ENCODE measurements around the gene WRAP53.

Gene WRAP53

DNA sequence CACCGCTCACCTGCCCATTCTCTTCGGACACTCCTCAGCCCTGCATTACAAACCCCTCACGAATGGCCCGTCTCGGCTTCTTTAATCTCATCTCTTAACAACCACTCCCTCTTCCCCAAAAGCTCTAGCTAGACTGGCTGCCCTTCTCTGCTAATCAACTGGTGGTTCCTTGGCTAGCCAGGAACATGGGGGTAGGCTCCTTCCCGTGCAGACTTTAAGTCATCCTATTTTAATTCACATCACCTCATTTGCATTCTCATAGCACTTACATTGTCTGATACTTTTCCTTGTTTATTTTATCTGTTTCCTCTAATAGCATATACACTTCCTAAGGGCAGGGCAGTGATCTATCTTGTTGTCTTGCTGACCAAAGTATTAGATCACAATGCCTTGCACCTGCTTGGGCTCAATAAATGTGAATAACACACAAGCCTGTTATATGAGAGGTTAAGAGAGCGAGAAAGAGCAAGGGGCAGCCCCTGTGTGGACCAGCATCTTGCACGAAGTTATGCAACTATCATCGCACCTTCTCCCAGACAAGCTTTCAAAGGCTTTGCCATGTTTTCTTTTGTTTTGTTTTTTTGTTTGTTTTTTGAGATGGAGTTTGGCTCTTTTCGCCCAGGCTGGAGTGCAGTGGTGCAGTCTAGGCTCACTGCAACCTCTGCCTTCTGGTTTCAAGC, 10.7 kb upstream of the WRAP53 start:
- no peak for DNase-seq

DNA sequence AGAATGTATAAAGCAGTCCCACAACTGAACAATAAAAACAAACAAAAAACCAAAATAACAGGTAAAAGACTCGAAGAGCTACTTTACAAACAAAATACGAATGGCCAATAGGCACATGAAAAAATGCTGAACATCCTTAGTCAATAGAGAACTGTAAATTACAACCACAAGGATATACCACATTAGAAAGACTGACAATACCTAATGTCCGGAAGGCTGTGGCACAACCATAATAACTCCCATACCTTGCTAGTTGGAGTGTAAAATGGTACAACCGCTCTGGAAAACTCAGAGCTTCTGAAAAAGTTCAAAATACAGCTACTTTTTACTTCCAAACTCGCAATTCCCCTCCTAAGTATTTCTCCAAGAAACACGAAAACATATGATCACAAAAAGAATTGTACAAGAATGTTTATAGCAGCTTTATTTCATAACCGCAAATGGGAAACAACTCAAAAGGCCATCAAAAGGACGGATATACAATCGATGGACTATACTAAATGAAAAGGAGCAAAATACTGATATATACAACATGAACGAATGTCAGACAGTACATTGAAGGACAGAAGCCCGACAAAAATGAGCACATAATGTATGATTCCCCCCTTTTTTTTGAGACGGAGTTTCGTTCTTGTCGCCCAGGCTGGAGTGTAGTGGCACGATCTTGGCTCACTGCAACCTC, 3.3 kb upstream of the WRAP53 start:
- no peak for DNase-seq

DNA sequence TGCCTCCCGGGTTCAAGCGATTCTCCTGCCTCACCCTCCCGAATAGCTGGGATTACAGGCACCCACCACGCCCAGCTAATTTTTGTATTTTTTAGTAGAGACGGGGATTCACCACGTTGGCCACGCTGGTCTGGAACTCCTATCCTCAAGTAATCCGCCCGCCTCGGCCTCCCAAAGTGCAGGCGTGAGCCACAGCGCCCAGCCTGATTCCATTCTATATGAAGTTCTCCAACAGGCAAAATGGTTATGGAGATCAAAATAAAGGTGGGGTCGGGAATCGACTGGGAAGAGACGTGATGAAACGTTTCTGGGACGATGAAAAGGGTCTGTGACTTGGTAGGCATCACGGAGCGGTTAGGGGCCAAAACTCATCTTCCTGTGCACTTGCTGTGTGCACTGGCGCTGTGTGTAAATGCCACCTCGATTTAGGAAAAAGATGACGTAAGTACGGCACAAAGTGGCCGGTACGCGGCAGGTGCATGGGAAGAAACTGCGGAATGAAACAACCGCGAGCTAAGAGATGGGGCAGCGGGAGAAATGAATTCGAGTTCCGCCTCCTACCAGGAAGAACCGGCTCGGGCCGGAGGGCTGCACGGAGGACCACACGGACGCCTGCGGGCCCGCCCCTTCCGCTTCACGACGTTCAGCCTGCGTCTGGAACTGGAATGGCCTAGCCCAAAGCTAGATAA, 2.6 kb upstream of the WRAP53 start:
- peak in 54 of 56 donors; percentile 44 to 95 (median 86) for DNase-seq

DNA sequence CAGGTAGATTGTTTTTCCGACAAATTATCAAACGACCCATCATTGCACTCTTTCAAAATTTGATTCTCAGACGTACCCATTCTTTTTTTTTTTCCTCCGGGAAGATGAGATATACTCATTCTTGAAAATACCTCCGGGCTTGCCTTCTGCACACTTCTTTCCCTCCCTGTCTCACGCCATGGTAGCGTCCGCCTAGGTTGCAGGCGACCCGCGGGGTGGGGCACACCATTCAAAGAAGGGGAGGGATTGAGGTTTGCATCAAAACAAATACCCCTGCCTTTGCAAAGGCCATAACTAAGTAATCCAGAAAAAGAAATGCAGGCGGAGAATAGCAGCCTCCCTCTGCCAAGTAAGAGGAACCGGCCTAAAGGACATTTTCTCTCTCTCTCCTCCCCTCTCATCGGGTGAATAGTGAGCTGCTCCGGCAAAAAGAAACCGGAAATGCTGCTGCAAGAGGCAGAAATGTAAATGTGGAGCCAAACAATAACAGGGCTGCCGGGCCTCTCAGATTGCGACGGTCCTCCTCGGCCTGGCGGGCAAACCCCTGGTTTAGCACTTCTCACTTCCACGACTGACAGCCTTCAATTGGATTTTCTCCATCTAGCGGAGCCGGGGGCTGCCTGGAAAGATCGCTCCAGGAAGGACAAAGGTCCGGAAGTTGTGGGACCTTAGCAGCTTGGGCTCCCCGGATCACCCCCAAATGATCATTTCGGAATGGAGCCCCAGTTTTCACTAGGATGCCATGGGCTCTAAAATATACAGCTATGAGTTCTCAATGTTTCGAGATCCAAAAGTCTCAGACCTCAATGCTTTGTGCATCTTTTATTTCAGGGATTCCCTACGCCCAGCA, 1.8 kb upstream of the WRAP53 start:
- peak in 52 of 56 donors; percentile 35 to 93 (median 82) for DNase-seq

DNA sequence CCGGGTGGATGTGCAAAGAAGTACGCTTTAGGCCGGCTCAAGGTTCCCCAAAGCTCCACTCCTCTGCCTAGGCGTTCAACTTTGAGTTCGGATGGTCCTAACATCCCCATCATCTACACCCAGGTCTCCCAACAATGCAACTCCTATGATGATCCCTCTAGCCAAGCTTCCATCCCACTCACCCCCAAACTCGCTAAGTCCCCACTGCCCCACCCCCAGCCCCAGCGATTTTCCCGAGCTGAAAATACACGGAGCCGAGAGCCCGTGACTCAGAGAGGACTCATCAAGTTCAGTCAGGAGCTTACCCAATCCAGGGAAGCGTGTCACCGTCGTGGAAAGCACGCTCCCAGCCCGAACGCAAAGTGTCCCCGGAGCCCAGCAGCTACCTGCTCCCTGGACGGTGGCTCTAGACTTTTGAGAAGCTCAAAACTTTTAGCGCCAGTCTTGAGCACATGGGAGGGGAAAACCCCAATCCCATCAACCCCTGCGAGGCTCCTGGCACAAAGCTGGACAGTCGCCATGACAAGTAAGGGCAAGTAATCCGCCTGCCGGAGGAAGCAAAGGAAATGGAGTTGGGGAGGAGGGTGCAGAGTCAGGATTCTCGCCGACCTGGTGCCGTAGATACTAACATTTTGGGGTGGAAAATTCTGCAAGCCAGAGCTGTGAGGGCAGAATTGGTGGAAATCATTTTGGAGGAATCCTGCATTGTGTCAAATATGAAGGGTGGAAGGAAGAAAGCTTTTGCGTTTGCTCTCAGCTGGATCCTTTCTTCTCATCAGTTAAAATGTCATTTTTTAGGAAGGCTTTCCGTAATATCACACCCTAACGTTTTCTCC, 987 bp upstream of the WRAP53 start, which contains the start of gene TP53:
Gene TP53 (minus strand): TSS at position 419 of the 836 bp plus-strand sequence. CDS start 10,896 bp downstream, outside the sequence.
- DNase-seq = peak; percentile 31 to 95 (median 82)

DNA sequence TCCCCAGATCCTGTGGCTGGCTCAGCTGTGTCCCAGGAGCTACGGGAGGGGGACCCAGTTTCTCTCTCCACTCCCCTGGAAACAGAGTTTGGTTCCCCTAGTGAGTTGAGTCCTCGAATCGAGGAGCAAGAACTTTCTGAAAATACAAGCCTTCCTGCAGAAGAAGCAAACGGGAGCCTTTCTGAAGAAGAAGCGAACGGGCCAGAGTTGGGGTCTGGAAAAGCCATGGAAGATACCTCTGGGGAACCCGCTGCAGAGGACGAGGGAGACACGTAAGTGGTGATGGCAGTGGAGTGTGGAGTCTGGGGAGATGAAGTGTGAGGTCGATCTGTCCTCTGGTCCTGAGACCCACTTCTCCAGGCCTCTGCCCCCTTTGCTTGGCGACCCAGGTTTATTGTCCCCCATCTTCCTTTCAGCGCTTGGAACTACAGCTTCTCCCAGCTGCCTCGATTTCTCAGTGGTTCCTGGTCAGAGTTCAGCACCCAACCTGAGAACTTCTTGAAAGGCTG, 585 bp downstream of the WRAP53 start:
- DNase-seq = no peak

DNA sequence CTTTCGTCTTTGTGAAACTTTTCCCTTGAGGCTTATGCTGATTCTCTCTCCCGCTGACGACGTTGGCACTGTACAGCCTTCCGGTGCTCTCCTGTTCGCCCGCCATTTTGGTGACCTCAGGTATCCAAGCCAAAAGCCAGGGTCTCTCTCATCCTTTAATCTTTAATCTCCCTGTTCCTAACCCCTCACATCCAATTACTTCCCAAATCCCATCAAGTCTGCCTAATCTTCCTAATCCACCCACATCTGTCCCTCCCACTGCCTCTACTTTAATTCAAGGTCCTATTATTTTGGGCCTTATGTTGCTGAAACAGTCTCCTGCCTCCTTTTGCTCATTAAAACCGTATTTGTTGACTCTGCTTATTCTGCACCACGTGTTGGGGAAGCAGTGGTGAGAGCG, 7.3 kb downstream of the WRAP53 start:
- no peak for DNase-seq

DNA sequence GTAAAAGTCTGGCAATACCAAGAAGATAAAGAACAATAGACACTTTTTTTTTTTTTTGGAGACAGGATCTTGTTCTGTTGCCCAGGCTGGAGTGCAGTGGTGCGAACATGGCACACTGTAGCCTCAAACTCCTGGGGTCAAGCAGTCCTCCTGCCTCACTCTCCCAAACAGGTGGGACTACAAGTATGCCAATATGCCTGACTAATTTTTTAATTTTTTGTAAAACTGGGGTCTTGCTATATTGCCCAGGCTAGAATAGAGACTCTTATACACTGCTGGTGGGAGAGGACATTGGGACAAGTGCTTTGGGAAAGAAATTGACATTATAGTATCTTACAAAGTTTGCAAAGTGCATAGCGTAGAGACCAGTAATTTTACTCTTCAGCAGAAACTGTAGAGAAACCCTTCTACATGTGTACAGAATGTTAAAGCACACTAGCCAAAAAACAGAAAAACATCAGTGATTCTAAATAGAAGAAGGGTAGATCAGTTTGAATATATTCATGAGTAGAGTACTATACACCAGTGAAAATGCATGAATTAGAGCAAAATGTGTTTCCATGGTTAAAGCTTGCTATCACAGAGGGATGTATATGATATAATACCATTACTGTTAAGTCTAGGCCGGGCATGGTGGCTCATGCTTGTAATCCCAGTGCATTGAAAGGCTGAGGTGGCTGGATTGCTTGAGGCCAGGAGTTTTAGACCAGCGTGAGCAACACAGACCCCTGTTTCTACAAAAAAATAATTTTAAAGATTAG, 9.7 kb downstream of the WRAP53 start:
- DNase-seq = no peak

DNA sequence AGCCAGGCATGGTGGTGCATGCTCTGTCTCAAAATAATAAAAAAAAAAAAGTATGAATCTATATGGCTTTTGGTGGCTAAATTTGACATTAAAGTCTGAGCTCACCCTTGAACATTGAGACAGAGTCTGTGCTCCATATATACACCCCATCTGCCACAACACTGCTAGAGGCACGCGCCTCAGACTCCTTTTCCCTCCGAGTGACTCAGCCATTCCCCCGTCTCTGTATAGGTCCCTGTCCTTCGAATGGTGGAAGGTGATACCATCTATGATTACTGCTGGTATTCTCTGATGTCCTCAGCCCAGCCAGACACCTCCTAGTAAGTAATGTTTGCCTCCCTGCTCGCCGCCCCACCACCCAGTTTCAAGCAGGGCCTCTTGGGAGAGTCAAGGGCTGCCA, 12.2 kb downstream of the WRAP53 start:
- DNase-seq = no peak

DNA sequence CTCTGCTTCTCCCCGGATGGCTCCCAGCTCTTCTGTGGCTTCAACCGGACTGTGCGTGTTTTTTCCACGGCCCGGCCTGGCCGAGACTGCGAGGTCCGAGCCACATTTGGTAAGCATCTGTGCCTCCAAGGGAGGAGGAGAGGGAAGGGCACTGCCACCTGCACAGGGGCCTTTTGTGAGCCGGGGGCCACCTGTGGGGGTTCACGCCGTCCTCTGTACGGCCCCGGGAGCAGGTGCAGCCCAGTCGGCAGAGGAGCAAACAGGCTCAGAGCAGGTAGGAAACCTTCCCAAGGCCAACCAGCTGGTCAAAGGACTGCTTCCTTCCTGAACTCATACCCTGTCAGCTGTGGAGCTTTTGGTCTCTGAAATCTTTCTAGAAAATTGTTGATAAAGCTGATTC, 13.4 kb downstream of the WRAP53 start:
- no peak for DNase-seq

DNA sequence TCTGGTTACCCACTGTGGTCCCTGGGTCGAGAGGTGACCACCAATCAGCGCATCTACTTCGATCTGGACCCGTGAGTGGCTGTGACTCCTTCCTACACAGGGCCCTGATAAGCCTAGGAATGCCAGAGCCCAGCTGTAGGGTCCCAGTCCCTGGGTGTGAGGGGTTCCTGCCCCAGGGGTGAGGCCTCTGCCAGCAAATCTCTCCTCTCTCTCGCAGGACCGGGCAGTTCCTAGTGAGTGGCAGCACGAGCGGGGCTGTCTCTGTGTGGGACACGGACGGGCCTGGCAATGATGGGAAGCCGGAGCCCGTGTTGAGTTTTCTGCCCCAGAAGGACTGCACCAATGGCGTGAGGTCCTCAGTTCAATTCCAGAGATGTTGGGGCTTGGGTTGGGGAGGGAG, 14.5 kb downstream of the WRAP53 start:
- DNase-seq = no peak

DNA sequence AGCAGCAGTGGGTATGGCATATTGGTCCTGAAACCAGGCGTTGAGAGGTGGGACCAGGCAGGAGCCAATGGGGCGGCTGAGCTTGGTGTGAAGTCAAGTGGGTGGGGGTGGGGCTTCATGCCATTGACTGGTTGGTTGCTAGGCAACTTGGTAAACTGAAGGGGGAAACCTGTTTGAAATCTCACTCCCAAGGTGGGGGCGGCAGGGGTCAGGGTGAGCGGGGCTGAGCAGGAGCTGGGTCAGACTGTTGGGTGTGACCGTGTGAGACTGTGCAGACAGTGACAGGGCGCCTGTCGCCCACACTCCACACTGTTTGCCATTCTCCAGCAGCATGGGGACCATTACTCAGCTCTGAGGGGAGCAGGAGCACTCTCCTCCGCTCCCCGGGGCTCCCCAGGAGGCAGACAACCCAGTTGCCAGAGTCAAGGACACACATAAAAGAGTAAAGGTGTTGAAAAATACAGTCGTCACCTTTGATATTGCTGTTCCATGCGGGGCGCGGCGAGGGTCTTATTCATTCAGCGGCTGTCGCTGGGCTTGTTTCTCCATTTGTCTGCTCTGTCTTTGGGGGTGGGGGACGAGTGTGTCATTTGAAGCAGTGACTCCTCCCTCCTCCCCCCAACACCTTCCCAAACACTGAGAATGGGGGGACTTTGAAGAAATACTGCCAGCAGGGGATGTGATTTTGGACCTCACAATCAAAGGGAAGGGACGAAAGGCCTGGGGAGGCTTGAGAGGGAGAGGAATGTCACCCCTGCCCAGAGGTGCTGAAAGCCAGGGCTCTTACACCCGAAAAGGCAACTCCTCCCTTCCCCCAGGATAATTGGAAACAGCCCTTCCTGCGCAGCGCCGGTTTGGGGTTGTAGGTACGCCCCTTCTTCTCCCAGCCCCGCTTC, 15.6 kb downstream of the WRAP53 start:
- peak in 37 of 56 donors; percentile 24 to 77 (median 54) for DNase-seq

DNA sequence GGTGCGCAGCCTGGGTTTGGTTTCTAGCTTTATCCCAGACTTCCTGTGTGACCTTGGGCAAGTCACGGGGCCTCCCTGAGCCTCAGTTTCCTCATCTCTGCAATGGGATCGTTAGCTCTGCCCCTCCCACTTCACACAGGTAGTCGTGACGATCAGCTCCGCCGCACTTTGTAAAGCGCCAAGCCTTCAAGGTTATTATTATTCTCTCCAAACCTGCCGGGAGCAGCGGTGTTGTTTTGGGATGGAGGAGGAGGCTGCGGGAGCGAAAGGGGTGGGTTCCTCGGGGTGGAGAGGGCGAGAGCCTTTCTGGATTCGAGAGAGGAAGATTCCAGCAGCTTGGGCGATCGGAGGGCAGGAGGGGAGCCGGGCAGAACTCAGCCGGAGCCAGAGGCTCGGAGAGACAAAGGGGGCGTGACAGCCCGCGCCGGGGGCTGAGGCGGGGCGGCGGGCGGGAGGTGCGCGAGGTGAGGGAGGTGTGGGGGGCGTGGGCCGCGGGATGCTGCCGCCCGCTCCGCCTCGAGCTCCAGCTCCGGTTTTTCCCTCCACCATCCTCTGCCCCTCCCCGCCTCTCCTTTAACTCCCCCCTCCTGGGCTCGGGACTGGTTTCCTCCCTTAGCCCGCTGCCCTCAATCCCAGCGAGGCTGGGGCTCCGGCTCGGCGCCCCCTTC, 16.5 kb downstream of the WRAP53 start, which contains the start of gene EFNB3:
Gene EFNB3 (plus strand): TSS at position 602 of the 668 bp plus-strand sequence. CDS start 397 bp downstream, outside the sequence.
- peak in 16 of 56 donors; percentile 9 to 69 (median 26) for DNase-seq

DNA sequence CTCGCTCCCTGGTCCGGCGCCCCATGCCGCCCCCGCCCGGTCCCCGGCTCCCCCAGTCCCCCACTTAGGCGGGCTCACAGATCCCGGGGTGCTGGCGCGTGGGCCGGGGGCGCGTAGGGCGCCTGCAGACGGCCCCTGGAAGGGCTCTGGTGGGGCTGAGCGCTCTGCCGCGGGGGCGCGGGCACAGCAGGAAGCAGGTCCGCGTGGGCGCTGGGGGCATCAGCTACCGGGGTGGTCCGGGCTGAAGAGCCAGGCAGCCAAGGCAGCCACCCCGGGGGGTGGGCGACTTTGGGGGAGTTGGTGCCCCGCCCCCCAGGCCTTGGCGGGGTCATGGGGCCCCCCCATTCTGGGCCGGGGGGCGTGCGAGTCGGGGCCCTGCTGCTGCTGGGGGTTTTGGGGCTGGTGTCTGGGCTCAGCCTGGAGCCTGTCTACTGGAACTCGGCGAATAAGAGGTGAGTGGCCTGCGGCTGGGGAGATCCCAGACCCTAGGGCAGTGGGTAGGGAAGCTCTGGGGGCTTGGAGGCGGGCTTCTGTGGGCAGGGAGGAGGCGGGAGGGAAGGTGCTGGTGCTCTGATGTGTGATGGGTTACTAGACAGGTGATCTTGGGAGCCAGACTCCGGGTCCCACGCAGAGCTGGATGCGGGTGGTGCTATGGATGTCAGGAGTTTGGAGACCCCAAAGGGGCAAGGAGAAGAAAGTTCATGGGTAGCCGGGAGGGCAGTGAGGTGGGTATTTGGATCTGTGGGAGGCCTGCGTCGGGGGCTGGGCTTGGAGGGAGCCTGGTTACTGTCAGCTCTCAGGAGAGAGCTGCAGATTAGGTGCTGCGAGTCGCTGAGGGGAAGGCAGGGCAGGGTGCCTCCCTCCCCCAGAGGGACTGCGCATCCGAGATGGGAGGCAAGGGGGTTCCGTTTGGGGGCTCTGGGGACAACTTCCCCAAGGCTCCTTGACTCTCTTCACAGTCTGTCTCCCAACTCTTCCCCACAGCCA, 17.3 kb downstream of the WRAP53 start:
- no peak for DNase-seq

DNA sequence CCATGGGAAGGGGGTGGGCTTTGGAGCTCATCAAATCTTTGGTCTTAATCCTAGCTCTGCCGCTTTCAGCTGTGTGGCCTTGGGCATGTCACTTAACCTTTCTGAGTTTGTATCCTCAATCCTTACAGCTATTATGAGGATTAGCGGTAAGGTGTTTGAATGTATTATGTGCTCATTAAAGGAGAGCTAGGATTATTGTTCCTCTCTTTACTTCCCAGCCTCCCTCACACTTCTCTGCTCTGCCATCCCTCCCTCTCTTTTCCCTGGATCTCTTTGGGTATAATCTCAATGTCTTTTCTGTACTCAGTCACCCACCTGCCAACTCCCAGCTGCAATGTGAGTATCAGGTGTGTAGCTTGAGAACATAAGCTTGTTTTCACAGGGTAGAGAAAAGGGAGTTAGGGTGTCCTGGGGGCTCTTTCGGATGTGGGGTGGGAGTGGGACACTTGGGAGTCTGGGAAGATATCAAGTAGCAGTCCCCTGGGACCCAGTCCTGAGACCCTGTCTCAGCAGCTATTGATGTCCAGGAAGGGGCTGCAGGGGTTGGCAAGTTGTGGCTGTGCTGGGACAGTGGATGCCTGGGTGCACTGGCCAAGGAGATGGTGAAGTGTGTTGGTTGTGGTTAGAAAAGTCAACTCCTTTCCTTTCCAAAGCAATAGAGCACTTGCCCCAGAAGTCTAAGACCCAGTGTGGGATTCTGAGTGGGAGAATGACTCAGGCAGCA, 18.5 kb downstream of the WRAP53 start:
- no peak for DNase-seq

DNA sequence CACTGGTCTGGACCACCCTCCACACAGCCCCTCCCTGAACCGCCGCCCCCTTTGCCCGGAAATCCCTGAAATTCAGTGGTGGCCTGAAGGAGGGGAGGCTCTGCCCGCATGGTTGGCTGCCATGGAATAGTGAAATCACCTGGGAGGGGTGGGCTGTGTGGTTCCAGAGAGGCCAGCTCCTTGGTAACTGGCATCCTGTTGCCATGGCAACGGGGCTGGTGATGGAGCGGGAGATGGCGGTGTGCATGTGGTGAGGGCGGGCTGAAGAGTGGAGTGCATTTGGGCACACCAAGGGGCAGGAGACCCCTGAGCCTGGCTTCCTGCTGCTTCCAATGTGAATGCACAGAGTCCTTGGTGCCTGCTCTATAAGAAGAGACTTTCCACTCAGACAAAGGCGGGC, 19.2 kb downstream of the WRAP53 start:
- peak in 12 of 56 donors; percentile 10 to 28 (median 20) for DNase-seq

All from amygdala (tissue), 56 donors.